D721Med (cell line): ENCODE measurements around the gene GNPDA1.
"Not testable (repeated sequence)": the region's sequence is repeated elsewhere in the genome, so short reads cannot be mapped to it uniquely, and the experiment has no call there.

Source experiments
- DNase-seq: peaks from one replicate; pipeline ENCODE4 v3.0.0; 2011; ENCODE audit warnings: low spot score; ENCODE audit not compliant: insufficient read length
- FAIRE-seq: peaks from 2 replicates; lab custom pipeline; 2011; peaks lifted over from hg19 to GRCh38; lab: Jason Lieb, UNC
- TF ChIP-seq, protein P1 (sequence below): IDR thresholded peaks from 2 replicates; pipeline ENCODE4 v1.5.1; 2012; ENCODE audit warnings: mild to moderate bottlenecking, control low read depth; ENCODE audit not compliant: insufficient read depth; ENCODE audit errors: missing control alignments

The GNPDA1 gene

DNA sequence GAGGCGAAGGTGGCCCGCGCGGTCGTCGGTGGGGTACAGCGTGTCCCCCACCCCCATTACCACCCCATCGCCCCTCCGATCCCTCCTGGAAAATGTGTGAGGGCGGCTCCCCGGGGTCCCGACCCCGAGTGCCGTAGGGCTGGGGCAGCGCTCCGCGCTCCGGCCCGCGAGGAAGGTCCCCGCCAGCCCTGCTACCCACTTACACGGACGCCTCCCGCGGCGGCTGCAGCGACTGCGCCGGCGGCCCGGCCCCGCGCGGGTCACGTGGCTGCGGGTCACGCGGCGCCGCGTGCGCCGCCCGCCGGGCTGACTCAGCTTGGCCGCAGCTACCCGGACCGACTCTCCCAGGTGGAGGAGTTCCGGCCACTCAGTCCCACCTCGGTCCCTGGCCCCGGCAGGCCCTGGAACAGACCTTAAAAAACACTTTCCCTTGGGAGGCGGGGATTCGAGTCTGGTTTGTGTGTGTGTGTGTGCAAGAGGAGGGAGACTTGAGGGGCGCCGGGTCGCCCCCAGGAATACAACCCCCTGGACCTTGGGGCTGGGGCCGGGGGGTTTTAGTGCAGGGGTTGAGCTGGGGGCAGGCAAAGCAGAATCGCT is at the start of gene GNPDA1:
TSS of gene GNPDA1 (minus strand) at position 236 of the 597 bp plus-strand sequence. CDS start 992 bp downstream, outside the sequence.
- DNase-seq (peak; percentile 62), FAIRE-seq (no peak)
- TF ChIP-seq, protein P1, sequence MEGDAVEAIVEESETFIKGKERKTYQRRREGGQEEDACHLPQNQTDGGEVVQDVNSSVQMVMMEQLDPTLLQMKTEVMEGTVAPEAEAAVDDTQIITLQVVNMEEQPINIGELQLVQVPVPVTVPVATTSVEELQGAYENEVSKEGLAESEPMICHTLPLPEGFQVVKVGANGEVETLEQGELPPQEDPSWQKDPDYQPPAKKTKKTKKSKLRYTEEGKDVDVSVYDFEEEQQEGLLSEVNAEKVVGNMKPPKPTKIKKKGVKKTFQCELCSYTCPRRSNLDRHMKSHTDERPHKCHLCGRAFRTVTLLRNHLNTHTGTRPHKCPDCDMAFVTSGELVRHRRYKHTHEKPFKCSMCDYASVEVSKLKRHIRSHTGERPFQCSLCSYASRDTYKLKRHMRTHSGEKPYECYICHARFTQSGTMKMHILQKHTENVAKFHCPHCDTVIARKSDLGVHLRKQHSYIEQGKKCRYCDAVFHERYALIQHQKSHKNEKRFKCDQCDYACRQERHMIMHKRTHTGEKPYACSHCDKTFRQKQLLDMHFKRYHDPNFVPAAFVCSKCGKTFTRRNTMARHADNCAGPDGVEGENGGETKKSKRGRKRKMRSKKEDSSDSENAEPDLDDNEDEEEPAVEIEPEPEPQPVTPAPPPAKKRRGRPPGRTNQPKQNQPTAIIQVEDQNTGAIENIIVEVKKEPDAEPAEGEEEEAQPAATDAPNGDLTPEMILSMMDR = no peak

GRCh38 chr5:142059304-142059940 is 46.6 kb upstream of the GNPDA1 start:
- DNase-seq (no peak), FAIRE-seq (no peak)
- TF ChIP-seq, protein P1 = no peak

DNA sequence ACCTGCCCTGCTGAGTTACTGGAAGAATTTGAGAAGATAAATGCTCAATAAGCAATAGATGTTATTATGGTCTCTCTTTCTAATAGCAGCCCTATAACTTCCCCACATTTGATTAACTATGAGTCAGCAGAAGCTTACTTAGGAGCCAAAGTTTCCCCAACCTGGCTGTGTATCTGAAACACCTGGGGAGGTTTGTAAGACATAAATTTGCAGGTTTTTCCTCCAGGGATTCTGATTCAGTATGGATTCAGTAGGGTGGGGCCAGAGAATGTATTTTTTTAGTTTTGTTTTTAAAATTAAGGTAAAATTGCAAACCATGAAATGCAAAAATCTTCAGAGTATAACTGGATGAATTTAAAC is 44.9 kb upstream of the GNPDA1 start:
- DNase-seq = no peak
- TF ChIP-seq, protein P1 = no peak
- FAIRE-seq = no peak

DNA sequence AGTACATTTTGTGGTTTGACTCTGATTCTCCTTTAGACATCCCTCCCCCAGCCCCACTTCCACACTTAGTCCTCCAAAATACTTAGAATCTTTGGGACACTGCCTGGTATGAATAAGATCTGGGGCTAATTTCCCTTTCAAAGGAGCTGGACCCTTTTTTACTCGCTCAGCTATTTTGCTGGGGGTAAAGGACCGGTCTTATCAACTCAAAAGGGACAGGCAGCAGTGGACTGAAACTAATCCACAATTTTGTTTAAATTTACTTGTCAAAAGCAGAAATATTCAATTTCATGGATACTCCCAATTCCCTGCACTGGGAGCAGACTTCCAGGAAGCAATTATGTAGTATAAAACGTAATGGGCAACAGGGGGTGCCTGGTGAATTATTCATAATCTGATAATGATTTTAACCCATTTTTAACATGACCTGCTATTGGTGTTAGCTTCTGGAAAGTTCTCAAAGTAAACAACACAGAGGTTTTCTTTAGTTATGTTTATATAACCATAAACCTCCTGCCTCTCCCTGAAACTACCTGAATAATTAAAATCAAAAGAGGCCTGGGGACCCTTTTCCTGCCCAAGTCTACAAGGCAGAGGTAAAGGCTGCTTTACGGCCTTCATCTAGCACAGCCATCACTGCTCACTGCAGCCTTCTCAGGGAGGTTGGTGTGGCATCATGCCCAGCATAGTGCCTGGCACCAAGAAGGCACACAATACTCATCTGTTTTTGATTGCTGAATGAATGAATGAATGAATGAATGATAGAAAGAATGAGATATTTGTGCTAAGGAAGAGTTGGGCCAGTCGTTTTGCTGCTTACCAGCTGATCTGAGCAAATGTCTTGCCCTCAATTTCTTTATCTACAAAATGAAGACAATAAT is 44.2 kb upstream of the GNPDA1 start:
- DNase-seq (no peak), FAIRE-seq (no peak)
- TF ChIP-seq, protein P1 = no peak

DNA sequence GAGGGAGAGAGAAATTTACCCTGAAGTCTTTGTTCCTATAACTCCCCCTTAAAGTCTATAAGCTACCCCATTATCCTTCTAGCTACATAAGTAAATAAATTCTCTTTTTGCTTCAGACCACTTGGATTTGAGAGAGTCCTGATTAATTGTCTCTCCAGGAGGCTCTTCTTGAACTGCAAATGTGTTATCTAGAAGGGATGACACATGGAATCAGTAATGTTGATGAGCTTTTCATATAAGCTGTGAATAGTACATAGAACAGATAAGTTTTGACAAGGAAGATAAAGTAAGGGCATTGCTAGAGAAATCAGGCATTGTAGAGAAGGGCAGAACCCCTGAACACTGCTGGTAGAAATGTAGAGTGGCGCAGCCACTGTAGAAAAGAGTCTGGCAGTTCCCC is 42.5 kb upstream of the GNPDA1 start:
- no peak for DNase-seq
- FAIRE-seq = no peak
- TF ChIP-seq, protein P1 = no peak

DNA sequence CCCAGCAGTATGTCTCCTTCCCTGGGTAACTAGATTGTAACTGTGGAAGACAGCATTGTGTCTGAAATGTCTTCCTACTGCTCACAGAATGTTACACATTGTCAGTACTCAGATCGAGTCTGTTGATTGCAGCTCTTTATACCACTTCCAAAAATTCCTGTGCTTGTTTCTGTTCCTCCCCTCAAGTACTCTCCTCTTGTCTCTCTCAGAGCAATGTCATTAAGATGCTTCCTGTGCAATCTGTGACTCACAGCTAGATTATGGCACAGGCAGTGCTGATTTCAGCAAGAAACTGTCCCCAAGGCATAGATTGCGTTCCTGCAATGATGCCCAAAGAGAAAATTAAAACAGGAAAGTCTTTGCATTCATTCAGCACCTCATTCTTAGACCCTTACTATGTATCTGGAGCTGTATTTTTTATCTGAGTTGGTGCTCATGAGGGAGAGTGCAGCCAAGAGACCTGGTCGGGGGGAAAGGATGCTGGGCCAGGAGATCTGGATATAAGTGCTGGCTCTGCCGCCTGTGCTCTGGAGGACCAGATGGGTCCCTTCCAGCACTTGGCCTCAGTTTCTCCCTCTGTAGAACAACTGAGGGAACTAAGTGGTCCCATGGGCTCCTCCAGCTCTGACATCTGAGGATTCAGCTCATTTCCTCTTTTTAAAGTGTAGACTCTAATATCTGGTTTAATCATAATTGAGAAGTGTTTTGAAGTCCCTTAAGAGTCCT is 40.8 kb upstream of the GNPDA1 start:
- FAIRE-seq = no peak
- TF ChIP-seq, protein P1 = no peak
- DNase-seq = no peak

DNA sequence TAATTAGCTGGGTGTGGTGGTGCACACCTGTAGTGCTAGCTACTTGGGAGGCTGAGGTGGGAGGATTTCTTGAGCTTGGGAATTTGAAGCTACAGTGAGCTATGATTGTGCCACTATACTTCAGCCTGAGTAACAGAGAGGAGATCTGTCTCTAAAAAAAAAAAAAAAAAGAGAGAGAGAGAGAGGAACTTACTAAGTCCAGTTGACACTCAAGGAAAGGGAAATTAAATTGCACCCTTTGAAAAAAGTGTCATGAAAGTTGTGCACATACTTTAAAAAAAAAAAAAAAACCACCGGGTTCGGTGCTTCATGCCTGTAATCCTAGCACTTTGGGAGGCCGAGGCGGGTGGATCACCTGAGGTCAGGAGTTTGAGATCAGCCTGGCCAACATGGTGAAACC is 39.2 kb upstream of the GNPDA1 start:
- FAIRE-seq, DNase-seq: not testable (repeated sequence)
